AG08396 (cell line): ENCODE measurements around the gene GRIK2.

ENCODE experiments used
- DNase-seq: peaks from one replicate; pipeline ENCODE4 v3.0.0; 2012; ENCODE audit warnings: low spot score, mixed read lengths

The GRIK2 gene

GRCh38 chr6:101719521-101719920 lies 326.0 kb downstream of the GRIK2 start:
- no peak for DNase-seq

GRCh38 chr6:101722471-101722870 lies 329.0 kb downstream of the GRIK2 start:
- no peak for DNase-seq

- DNase-seq = peak; percentile 3
Observed at GRCh38 chr6:101722991-101723579, 329.6 kb downstream of the GRIK2 start.

GRCh38 chr6:101728388-101728787 lies 334.9 kb downstream of the GRIK2 start:
- DNase-seq = no peak

- DNase-seq = no peak
Observed at GRCh38 chr6:101728956-101729355, 335.4 kb downstream of the GRIK2 start.

- no peak for DNase-seq
Observed at GRCh38 chr6:101730954-101731353, 337.4 kb downstream of the GRIK2 start.

- no peak for DNase-seq
Observed at GRCh38 chr6:101733899-101734298, 340.4 kb downstream of the GRIK2 start.

GRCh38 chr6:101738481-101738880 lies 345.0 kb downstream of the GRIK2 start:
- DNase-seq = no peak

- no peak for DNase-seq
Observed at GRCh38 chr6:101740631-101741030, 347.1 kb downstream of the GRIK2 start.

- no peak for DNase-seq
Observed at GRCh38 chr6:101741474-101742171, 348.1 kb downstream of the GRIK2 start.

GRCh38 chr6:101747160-101747559 lies 353.7 kb downstream of the GRIK2 start:
- DNase-seq = no peak

GRCh38 chr6:101747716-101748115 lies 354.2 kb downstream of the GRIK2 start:
- DNase-seq = no peak

GRCh38 chr6:101755931-101756330 lies 362.4 kb downstream of the GRIK2 start:
- DNase-seq = no peak

- no peak for DNase-seq
Observed at GRCh38 chr6:101758368-101758767, 364.9 kb downstream of the GRIK2 start.

GRCh38 chr6:101760843-101761621 lies 367.5 kb downstream of the GRIK2 start:
- no peak for DNase-seq

- DNase-seq = no peak
Observed at GRCh38 chr6:101762851-101763250, 369.3 kb downstream of the GRIK2 start.

GRCh38 chr6:101765281-101765680 lies 371.8 kb downstream of the GRIK2 start:
- DNase-seq = no peak

GRCh38 chr6:101770116-101770515 lies 376.6 kb downstream of the GRIK2 start:
- no peak for DNase-seq

GRCh38 chr6:101776919-101777350 lies 383.4 kb downstream of the GRIK2 start:
- DNase-seq = no peak

- DNase-seq = no peak
Observed at GRCh38 chr6:101777646-101778045, 384.1 kb downstream of the GRIK2 start.

- no peak for DNase-seq
Observed at GRCh38 chr6:101779051-101779844, 385.7 kb downstream of the GRIK2 start.

GRCh38 chr6:101783287-101783686 lies 389.8 kb downstream of the GRIK2 start:
- DNase-seq = no peak
